H9 (cell line): Measurements from ENCODE around the gene DNAJC17. TPM values are rescaled to one million over a fixed set of nuclear protein-coding genes. Genes with fewer than 3 reads are reported as not detected.

ENCODE experiments used
- DNase-seq: peaks from one replicate; pipeline ENCODE4 v3.0.0-alpha.2; 2017
- H2AFZ ChIP-seq: one replicate; pipeline ENCODE4 v1.6.1; 2013; ENCODE audit warnings: mild to moderate bottlenecking, low read length, control low read depth, moderate library complexity
- H2AK5ac ChIP-seq: 2 replicates; pipeline ENCODE4 v1.6.1; 2013; ENCODE audit warnings: low read length, control low read depth, mixed read lengths; ENCODE audit not compliant: insufficient read length
- H2BK120ac ChIP-seq: one replicate; pipeline ENCODE4 v1.6.1; 2013; ENCODE audit warnings: low read depth, mild to moderate bottlenecking, low read length, control low read depth, inconsistent platforms; ENCODE audit not compliant: poor library complexity, severe bottlenecking
- H2BK12ac ChIP-seq: 2 replicates; pipeline ENCODE4 v1.6.1; 2013; ENCODE audit warnings: low read length, control low read depth, mixed read lengths, low read depth; ENCODE audit not compliant: insufficient read length
- H2BK15ac ChIP-seq: 2 replicates; pipeline ENCODE4 v1.6.1; 2013; ENCODE audit warnings: low read depth, low read length, control low read depth
- H2BK20ac ChIP-seq: one replicate; pipeline ENCODE4 v1.6.1; 2013; ENCODE audit warnings: low read depth, mild to moderate bottlenecking, low read length, control low read depth, inconsistent platforms; ENCODE audit not compliant: poor library complexity, severe bottlenecking
- H2BK5ac ChIP-seq: 2 replicates; pipeline ENCODE4 v1.6.1; 2013; ENCODE audit warnings: low read length, control low read depth, mixed read lengths; ENCODE audit not compliant: insufficient read length
- H3K14ac ChIP-seq: 2 replicates; pipeline ENCODE4 v1.6.1; 2013; ENCODE audit warnings: low read length, control low read depth; ENCODE audit not compliant: insufficient read depth
- H3K18ac ChIP-seq: 2 replicates; pipeline ENCODE4 v1.6.1; 2013; ENCODE audit warnings: low read depth, mild to moderate bottlenecking, mixed read lengths, low read length, control low read depth; ENCODE audit not compliant: insufficient read length
- H3K23ac ChIP-seq: 2 replicates; pipeline ENCODE4 v1.6.1; 2013; ENCODE audit warnings: low read length, control low read depth, mixed read lengths, low read depth; ENCODE audit not compliant: insufficient read length
- H3K23me2 ChIP-seq: 2 replicates; pipeline ENCODE4 v1.6.1; 2013; ENCODE audit warnings: low read depth, mild to moderate bottlenecking, mixed read lengths, low read length, control low read depth; ENCODE audit not compliant: insufficient read length, poor library complexity, severe bottlenecking
- H3K27ac ChIP-seq: 2 replicates; pipeline ENCODE4 v1.5.1; 2013; ENCODE audit warnings: low read length, control low read depth, mixed read lengths, low read depth; ENCODE audit not compliant: insufficient read length
- H3K27me3 ChIP-seq: 2 replicates; pipeline ENCODE4 v1.6.1; 2013; ENCODE audit warnings: low read length, control low read depth, inconsistent platforms; ENCODE audit not compliant: insufficient read depth
- H3K4ac ChIP-seq: 2 replicates; pipeline ENCODE4 v1.6.1; 2013; ENCODE audit warnings: low read depth, mild to moderate bottlenecking, control low read depth, inconsistent platforms, low read length, moderate library complexity
- H3K4me1 ChIP-seq: 2 replicates; pipeline ENCODE4 v1.6.1; 2013; ENCODE audit warnings: low read length, control low read depth, inconsistent platforms; ENCODE audit not compliant: insufficient read depth
- H3K4me2 ChIP-seq: 2 replicates; pipeline ENCODE4 v1.6.1; 2013; ENCODE audit warnings: low read length, control low read depth, mixed read lengths; ENCODE audit not compliant: insufficient read length, insufficient read depth
- H3K56ac ChIP-seq: 2 replicates; pipeline ENCODE4 v1.6.1; 2013; ENCODE audit warnings: low read depth, mild to moderate bottlenecking, mixed read lengths, low read length, control low read depth; ENCODE audit not compliant: insufficient read length
- H3K79me1 ChIP-seq: 2 replicates; pipeline ENCODE4 v1.6.1; 2013; ENCODE audit warnings: low read depth, mild to moderate bottlenecking, moderate library complexity, low read length, control low read depth, inconsistent platforms; ENCODE audit not compliant: insufficient read depth, poor library complexity, severe bottlenecking
- H3K79me2 ChIP-seq: 2 replicates; pipeline ENCODE4 v1.6.1; 2013; ENCODE audit warnings: low read length, control low read depth, inconsistent platforms; ENCODE audit not compliant: insufficient read depth
- H3K9ac ChIP-seq: 2 replicates; pipeline ENCODE4 v1.6.1; 2013; ENCODE audit warnings: low read length, control low read depth, mixed read lengths; ENCODE audit not compliant: insufficient read length; ENCODE audit errors: extremely low read depth
- H3K9me3 ChIP-seq: one replicate; pipeline ENCODE4 v1.6.1; 2013; ENCODE audit warnings: low read depth, low read length, inconsistent platforms; ENCODE audit not compliant: control insufficient read depth
- H3T11ph ChIP-seq: one replicate; pipeline ENCODE4 v1.6.1; 2013; ENCODE audit warnings: mild to moderate bottlenecking, low read length, control low read depth, inconsistent platforms
- H4K20me1 ChIP-seq: one replicate; pipeline ENCODE4 v1.6.1; 2013; ENCODE audit not compliant: control insufficient read depth, insufficient read length, insufficient read depth
- H4K5ac ChIP-seq: 2 replicates; pipeline ENCODE4 v1.6.1; 2013; ENCODE audit warnings: low read depth, mild to moderate bottlenecking, mixed read lengths, low read length, control low read depth; ENCODE audit not compliant: insufficient read length
- H4K8ac ChIP-seq: replicated peaks from 2 replicates; pipeline ENCODE4 v1.6.1; 2013; ENCODE audit warnings: low read length, control low read depth, mixed read lengths, low read depth; ENCODE audit not compliant: insufficient read length
- H4K91ac ChIP-seq: 2 replicates; pipeline ENCODE4 v1.6.1; 2013; ENCODE audit warnings: low read depth, mild to moderate bottlenecking, moderate library complexity, mixed read lengths, low read length, control low read depth; ENCODE audit not compliant: insufficient read length
- H3K27ac Mint-ChIP-seq, 3 experiments: 2 replicates in 2 of 3; 3 replicates in 1 of 3; pipeline ENCODE4 v1.8.0; 2020 to 2021; ENCODE audit warnings: mixed read lengths in 3 of 3, mild to moderate bottlenecking in 1 of 3, moderate library complexity in 1 of 3
- H3K27me3 Mint-ChIP-seq: 2 replicates; pipeline ENCODE4 v1.8.0; 2021; ENCODE audit warnings: low read depth, mild to moderate bottlenecking, moderate library complexity, mixed read lengths
- H3K36me3 Mint-ChIP-seq, 3 experiments: 2 replicates in 2 of 3; 3 replicates in 1 of 3; pipeline ENCODE4 v1.8.0; 2020 to 2021; ENCODE audit warnings: low read depth in 3 of 3, mixed read lengths in 3 of 3; ENCODE audit not compliant: insufficient read depth in 1 of 3
- H3K4me1 Mint-ChIP-seq, 2 experiments: 2 replicates each; pipeline ENCODE4 v1.8.0; 2020; ENCODE audit warnings: mixed read lengths in 2 of 2
- H3K4me3 Mint-ChIP-seq, 2 experiments: 2 replicates in 1 of 2; 3 replicates in 1 of 2; pipeline ENCODE4 v1.8.0; 2020 to 2021; ENCODE audit warnings: mild to moderate bottlenecking in 2 of 2, mixed read lengths in 2 of 2, moderate library complexity in 1 of 2
- H3K9me3 Mint-ChIP-seq, 2 experiments: 2 replicates in 1 of 2; 3 replicates in 1 of 2; pipeline ENCODE4 v1.8.0; 2020; ENCODE audit warnings: mild to moderate bottlenecking in 2 of 2, mixed read lengths in 2 of 2, moderate library complexity in 1 of 2
- total RNA-seq: library from RNA; stranded (reverse); gene quantifications from 2 replicates; pipeline ENCODE4 v1.2.1, GENCODE V29; 2021
- TF ChIP-seq, protein P1 (sequence below): fragments of 200-600 bp; sonication (generic); conservative IDR thresholded peaks from 3 replicates; pipeline ENCODE4 v1.8.0; 2021; ENCODE audit warnings: antibody characterized with exemption, mild to moderate bottlenecking

DNAJC17 gene
- total RNA-seq, 1 experiment from 2014 or later = 38.3 TPM

DNA sequence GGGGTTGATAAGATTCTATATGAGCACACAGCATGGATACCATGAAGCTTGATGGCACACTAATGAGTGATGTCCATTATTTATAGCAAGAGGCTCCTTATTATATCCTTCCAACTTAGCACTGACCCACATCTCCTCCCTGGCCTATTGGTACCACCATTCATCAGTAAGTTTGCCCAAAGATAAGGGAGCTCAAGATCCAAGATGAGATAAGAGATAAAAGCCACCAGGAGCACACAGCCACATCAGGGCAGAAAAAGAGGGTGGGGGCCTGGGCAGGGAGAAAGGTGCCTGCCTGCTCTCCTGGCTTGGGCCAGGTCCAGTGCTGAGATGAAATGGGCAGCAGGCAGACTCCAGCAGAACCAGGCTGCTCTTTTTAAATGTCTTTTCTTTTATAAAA, 25.6 kb upstream of the DNAJC17 start:
- Histone ChIP-seq H3K4ac (no peak overlapping the region), H4K20me1 (no peaks in the 10 kb centered on the region), H3K9ac (no peak overlapping the region), H4K91ac (no peak overlapping the region), H2BK12ac (no peak overlapping the region), H2BK120ac (no peak overlapping the region), H3K4me2 (no peak overlapping the region), H3K27me3 (no peaks in the 10 kb centered on the region), H3K4me1 (peaks cover 2% of the 10 kb centered on the region; the same call in 1 of the 2 replicates), H3K18ac (no peak overlapping the region), H3K23me2 (no peaks in the 10 kb centered on the region), H3K23ac (no peak overlapping the region), H4K8ac (no peak overlapping the region), H2AK5ac (no peak overlapping the region), H2BK5ac (no peak overlapping the region), H3K9me3 (no peaks in the 10 kb centered on the region), H3K56ac (no peak overlapping the region), H3K79me1 (no peaks in the 10 kb centered on the region), H2BK15ac (no peak overlapping the region), H2BK20ac (no peak overlapping the region), H4K5ac (no peak overlapping the region), H3K27ac (no peak overlapping the region), H3K79me2 (no peaks in the 10 kb centered on the region), H2AFZ (no peak overlapping the region), H3K14ac (no peak overlapping the region), H3T11ph (no peak overlapping the region)
- TF ChIP-seq, protein P1, sequence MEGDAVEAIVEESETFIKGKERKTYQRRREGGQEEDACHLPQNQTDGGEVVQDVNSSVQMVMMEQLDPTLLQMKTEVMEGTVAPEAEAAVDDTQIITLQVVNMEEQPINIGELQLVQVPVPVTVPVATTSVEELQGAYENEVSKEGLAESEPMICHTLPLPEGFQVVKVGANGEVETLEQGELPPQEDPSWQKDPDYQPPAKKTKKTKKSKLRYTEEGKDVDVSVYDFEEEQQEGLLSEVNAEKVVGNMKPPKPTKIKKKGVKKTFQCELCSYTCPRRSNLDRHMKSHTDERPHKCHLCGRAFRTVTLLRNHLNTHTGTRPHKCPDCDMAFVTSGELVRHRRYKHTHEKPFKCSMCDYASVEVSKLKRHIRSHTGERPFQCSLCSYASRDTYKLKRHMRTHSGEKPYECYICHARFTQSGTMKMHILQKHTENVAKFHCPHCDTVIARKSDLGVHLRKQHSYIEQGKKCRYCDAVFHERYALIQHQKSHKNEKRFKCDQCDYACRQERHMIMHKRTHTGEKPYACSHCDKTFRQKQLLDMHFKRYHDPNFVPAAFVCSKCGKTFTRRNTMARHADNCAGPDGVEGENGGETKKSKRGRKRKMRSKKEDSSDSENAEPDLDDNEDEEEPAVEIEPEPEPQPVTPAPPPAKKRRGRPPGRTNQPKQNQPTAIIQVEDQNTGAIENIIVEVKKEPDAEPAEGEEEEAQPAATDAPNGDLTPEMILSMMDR = no peak
- no peaks in the 10 kb centered on the region for H3K27me3 Mint-ChIP-seq
- H3K27ac Mint-ChIP-seq = no peak overlapping the region
- H3K4me1 Mint-ChIP-seq = peaks cover 9% of the 10 kb centered on the region in 2 experiments
- DNase-seq = no peak
- no peak overlapping the region for H3K4me3 Mint-ChIP-seq
- peaks cover 0 to 2% (median 0%) of the 10 kb centered on the region in 3 experiments; a peak in 1 of 7 replicates for H3K36me3 Mint-ChIP-seq
- no peaks in the 10 kb centered on the region for H3K9me3 Mint-ChIP-seq
